HG03025 (cell line): ENCODE measurements around the gene SPTBN4.
"Not testable (repeated sequence)": the region's sequence is repeated elsewhere in the genome, so short reads cannot be mapped to it uniquely, and the experiment has no call there.

Source experiments
- ATAC-seq: cut with Tn5 transposase; IDR thresholded peaks from one replicate; pipeline ENCODE4 v1.9.1; 2021; ENCODE audit warnings: mild to moderate bottlenecking, moderate library complexity; ENCODE audit not compliant: unreplicated experiment, low FRiP score

SPTBN4 gene

DNA sequence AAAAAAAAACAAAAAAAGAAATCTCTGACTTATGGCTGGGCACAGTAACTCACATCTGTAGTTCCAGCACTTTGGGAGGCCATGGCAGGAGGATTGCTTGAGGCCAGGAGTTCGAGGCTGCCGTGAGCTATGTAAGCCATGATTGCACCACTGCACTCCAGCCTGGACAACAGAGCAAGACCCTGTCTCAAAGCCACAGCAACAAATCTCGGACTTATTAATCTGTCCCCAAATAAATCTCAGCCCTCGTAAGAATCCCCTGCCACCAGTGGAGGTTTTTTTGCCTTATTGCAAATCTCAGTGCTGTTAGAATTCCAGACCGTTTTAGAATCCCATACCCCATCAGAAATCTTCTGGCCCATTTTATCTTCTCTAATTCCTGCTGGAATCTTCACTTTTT lies 114.7 kb downstream of the SPTBN4 start:
- ATAC-seq, result no peak

DNA sequence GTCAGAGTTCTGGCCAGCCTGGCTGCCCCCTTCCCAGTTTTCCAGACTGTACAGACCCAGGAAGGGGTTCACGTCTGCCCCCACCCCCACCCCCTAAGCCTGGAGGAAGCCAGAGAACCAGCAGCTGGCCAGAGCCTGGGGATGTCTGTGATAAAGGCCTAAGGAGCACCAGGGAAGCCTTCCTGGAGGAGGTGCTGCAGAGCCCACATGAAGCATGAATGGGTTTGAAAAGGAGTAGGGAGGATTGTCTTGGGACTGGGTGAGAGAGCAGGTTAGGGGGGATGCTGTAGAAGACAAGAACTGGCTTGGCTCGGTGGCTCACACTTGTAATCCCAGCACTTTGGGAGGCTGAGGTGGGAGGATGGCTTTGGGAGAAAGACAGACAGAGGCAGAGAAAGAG lies 115.7 kb downstream of the SPTBN4 start:
- ATAC-seq, result no peak

DNA sequence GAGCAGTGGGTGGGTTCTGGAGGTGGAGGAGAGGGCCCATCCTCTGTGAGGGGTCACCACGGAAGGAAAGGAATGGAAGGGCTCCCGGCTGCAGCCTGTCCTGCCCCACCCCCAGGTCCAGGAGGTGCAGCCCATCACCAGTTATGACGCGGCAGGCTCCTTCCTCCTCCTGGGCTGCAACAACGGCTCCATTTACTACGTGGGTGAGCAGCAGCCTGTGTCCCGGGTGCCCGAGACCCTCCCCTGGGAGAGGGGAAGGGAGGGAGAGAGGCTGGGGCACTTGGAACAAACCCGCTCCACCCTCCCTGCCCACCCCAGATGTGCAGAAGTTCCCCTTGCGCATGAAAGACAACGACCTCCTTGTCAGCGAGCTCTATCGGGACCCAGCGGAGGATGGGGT lies 116.5 kb downstream of the SPTBN4 start:
- no peak for ATAC-seq

DNA sequence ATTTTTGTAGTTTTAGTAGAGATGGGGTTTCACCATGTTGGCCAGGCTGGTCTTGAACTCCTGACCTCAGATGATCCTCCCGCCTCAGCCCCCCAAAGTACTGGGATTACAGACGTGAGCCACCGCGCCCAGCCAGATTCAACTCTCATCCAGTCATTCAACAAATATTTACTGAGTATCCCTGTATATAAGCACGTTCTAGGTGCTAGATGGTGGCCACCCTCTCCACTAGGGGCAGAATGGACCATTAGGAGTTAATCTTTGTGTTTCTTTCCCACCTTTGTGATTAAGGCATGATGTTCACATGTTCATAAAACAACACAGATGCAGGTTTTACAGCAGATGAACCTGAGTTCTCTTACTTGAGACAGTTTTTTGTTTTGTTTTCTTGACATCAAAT lies 117.2 kb downstream of the SPTBN4 start:
- no peak for ATAC-seq

DNA sequence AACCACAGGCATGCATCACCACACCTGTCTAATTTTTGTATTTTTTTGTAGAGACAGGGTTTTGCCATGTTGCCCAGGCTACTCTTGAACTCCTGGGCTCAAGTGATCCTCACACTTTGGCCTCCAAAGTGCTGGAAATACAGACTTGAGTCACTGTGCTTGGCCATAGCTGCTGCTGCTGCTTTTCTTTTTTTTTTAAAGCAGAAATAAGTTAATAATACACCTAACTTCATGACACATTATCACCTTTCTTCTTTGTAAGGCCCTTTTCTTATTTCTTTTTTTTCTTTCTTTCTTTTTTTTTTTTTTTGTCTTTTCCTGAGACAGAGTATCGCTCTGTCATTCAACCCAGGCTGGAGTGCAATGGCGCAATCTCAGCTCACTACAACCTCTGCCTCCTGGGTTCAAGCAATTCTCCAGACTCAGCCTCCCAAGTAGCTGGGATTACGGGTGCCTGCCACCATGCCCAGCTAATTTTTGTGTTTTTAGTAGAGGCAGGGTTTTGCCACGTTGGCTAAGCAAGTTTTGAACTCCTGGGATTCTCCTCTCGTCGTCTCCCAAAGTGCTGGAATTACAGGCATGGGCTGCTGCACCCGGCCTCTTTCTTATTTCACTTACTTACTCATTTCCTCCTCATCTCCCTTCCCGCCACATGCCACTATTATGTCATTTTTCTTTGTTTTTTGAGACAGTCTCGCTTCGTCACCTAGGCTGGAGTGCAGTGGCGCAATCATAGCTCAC lies 118.6 kb downstream of the SPTBN4 start:
- ATAC-seq, result no peak

DNA sequence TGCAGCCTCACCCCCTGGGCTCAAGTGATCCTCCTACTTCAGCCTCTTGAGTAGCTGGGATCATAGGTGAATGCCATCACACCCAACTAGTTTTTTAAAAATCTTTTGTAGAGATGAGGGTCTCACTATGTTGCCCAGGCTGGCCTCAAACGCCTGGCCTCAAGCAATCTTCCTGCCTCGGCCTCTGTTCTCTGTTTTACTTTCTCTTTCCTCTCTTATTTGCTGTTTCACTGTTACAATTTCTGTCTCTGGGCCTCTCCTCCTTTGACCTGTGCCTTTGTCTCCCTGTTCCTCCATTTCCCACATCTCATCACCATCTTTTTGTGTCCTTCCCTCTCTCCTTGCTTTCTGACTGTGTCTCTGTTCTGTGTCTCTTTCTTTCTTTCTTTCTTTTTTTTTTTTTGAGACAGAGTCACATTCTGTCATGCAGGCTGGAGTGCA lies 119.2 kb downstream of the SPTBN4 start:
- no peak for ATAC-seq

DNA sequence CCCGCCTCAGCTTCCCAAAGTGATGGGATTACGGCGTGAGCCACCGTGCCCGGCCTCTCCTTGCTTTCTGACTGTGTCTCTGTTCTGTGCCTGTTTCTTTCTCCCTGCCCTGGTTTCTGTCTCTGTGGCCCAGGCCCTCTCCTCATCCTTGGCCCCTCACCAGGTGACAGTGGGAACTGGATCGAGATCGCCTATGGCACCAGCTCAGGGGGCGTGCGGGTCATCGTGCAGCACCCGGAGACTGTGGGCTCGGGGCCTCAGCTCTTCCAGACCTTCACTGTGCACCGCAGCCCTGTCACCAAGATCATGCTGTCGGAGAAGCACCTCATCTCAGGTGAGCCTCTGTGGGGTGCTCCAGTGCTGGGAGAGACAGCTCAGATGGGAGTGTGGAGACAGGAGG lies 119.8 kb downstream of the SPTBN4 start:
- no peak for ATAC-seq

DNA sequence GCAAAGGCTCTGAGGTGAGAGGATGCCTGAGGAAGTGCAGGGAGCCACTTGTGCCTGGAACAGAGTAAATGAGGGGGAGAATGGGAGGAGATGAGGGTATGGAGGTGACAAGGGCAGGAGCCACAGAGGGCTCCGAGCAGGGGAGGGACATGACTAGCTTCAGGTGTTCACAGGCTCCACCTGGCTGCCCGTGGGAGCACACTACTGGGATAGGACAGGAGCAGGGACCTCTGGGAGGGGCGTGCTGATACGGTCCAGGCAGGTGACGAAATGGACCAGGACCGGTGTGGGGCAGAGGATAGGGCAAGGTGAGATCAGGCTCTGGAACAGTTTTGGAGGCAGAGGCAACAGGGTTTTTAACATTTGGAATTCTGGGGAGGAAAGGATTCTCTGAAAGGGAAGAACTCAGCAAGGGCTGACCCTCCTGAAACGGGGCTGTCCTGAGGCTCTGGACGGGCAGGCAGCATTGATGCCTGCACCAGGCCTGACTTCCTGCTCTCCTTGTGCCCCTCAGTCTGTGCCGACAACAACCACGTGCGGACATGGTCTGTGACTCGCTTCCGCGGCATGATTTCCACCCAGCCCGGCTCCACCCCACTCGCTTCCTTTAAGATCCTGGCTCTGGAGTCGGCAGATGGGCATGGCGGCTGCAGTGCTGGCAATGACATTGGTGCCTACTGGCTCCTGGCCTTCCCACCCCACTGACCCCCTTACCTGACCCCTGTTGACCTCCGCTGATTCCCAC lies 121.5 kb downstream of the SPTBN4 start:
- no peak for ATAC-seq

DNA sequence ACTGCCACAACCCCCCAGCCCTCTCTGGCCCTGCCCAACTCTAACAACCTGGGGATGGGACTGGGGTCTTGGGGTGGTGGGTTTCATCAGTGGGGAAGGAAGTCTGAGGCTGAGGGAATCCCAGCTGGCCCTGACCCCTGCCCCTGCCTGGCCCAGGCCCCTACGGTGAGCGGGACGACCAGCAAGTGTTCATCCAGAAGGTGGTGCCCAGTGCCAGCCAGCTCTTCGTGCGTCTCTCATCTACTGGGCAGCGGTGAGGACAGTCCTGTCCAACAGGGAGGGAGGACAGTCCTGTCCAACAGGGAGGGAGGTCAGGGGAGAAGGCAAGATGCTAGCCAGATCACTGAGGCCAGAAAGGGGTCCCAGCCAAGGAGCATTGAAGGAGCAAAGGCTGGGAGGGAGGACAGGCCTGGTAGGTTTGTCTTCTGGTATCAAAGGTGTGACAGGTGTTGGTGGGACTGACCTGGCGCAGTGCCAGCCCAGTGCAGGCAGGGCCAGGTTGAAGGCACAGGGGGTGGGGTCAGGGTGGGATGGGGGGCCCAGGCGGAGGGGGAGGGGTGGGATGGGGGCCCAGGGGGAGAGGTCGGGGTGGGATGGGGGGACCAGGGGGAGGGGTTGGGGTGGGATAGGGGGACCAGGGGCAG lies 122.2 kb downstream of the SPTBN4 start:
- no peak for ATAC-seq

DNA sequence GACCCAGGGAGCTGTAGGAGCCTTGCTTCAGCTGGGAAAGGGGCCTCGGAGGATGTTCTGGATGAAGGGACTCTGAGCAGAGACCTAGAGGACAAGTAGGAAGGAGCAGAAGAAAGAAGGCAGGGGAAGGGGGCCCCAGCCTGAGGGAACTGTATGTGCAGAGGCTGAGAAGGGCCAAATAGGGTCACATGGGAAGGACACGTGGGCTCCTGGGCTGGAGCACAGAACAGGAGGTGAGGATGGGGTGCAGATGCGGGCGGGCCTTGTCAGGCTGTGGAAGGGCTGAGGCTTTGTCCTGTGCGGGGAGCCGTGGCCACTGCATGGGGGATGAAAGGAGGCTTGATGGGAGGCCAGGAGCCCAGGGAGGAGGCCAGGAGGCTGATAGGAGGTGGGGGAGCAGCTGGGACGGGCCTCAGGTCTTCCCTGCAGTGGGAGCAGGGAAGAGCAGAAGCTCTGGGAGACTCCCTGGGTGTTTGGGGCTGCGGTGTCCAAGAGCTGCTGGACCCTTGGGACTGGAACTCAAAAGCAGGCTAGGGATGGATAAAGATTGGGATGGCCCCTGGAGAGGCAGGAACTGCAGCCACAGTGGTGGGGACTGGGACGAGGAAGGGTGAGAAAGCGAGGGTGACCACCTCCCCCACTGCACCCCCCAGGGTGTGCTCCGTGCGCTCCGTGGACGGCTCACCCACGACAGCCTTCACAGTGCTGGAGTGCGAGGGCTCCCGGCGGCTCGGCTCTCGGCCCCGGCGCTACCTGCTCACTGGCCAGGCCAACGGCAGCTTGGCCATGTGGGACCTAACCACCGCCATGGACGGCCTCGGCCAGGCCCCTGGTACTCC lies 123.0 kb downstream of the SPTBN4 start:
- no peak for ATAC-seq

DNA sequence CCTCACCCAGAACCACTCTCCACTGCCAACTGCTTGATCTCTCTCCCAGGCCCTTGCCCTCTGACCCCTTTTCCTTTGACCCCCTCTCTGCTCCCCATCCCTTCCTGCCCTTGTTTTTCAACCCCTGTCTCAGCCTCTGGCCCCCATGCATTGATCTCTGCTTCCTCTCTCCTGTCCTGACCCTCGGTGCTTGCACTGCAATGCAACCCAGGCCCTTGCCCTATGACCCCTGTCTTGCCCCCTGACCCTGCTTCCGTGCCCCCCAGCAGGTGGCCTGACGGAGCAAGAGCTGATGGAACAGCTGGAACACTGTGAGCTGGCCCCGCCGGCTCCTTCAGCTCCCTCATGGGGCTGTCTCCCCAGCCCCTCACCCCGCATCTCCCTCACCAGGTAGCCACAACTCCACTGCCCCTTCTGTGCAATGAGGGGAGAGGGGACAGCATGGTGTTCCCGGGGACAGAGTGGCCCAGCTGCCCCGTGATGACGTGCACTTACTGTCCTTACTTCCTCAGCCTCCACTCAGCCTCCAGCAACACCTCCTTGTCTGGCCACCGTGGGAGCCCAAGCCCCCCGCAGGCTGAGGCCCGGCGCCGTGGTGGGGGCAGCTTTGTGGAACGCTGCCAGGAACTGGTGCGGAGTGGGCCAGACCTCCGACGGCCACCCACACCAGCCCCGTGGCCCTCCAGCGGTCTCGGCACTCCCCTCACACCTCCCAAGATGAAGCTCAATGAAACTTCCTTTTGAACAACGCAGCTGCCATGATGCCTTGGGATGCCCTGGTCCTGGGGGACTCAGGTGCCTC lies 123.9 kb downstream of the SPTBN4 start:
- ATAC-seq, result no peak

DNA sequence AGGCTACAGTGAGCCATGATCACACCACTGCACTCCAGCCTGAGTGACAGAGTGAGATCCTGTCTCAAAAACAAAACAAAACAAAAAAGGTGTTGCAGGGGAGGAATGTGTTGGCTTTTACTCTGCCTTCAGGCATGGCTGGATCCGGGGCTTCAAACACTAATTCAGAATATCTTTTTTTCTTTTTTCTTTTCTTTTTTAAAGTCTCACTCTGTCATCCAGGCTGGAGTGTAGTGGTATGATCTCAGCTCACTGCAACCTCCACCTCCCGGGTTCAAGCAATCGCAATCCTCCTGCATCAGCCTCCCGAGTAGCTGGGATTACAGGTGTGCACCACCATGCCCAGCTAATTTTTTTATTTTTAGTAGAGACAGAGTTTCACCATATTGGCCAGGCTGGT lies 124.9 kb downstream of the SPTBN4 start:
- not testable (repeated sequence) for ATAC-seq

DNA sequence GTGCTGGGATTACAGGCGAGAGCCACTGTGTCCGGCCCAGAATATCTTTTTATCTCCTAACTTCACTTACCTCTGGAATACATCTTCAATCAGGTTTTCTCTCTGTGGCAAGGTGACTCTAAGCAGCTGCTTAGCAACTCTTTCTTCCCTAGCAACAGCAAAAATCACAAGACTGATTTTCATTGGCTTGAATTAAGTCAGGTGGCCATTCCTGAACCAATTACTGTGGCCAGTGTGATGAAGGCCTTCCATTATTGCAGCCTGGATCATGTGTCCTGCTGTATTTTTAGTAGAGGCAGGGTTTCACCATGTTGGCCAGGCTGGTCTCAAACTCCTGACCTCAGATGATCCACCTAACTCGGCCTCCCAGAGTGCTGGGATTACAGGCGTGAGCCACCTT lies 125.4 kb downstream of the SPTBN4 start:
- no peak for ATAC-seq

DNA sequence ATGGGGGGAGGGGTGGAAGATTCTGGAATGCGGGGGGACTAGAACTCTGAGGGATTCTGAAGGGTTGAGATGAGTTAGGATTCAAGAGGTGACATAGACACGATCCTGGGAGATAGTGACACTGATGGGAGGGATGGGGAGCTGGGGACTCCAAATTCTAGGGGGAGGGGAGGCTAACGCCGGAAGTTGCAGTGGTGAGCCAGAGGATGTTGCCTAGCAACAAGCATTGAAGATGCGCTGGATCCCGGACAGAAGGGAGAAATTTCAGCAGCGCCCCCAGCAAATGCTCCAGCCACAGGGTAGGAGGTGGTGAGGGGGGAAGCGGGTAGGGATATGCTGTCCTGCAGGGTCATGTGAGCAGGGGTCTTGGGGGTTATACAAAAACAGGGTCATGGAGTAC lies 127.5 kb downstream of the SPTBN4 start:
- ATAC-seq, result no peak

DNA sequence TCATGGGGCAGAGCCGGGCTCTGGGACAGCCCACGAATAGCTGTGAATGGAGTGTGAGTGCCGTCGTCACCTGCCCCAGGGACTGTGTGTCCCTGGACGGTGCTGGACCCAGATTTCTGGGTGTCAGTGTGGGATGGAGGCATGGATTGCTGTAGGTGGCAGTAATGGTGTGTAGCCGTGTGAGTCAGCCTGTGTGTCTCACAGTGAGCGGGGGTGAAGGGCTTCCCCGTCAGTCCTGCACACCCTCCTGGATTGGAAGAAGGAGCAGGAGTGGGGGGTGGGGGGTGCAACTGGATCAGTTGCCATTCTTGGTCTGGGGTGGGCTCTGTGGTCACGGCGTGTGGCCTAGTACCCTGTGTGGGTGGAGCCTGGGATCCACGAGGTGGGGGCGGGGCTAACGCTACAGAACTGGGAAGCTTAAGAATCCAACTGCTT lies 127.9 kb downstream of the SPTBN4 start:
- no peak for ATAC-seq

DNA sequence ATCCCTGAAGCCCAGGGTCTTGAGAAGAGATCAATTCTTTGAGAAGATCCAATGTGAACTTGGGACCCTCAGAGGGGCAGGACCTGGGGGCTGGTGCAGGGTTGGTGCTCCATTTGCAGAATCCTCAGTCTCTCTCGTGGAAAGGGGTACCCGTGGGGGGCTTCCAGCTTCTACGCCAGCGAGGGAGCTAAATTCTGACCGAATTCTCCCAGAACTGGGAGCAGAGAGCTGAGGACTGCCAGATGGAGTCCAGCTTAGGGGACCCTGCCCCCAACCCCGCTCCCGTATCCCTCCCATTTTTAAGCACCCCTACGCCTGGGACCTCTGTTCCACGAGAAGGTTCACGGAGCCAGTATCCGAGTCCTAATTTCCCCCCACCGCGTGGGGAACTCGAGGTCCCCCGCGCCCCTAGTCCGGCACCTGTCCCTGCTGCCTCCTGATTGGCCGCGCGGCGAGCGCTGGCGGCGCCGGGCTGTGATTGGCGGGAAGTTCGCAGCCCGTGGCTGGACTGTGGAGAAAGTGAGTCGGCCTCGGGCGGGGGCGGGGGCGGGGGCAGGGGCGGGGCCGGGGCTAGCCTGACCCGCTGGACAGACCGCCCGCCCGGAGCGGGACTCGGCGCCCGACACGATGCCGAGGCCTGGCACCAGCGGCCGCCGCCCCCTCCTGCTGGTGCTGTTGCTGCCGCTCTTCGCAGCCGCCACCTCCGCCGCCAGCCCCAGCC lies 130.0 kb downstream of the SPTBN4 start:
- ATAC-seq, result no peak

DNA sequence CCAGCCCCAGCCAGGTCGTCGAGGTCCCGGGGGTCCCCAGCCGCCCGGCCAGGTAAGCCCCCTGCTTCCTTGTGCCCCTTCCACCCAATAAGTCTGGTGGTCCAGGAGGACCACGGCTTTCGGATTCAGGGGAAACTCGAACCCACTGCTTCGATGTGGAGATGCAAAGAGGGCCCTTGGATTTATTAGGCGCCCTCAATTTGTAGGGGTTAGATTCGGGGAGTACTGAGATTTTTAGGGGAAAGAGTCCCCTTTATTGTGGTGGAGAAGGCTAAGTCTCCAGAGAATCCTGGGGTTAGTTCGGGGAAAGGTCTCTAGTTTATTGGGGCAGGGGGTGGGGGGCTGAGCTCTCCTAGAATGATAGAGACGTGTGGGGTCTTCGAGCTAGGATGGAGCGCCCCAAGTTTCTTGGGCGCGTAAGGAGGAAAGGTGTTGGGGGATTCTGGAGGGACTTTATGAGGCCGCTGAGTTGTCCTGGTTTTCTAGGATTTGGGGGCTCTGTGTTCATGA lies 130.6 kb downstream of the SPTBN4 start:
- no peak for ATAC-seq

DNA sequence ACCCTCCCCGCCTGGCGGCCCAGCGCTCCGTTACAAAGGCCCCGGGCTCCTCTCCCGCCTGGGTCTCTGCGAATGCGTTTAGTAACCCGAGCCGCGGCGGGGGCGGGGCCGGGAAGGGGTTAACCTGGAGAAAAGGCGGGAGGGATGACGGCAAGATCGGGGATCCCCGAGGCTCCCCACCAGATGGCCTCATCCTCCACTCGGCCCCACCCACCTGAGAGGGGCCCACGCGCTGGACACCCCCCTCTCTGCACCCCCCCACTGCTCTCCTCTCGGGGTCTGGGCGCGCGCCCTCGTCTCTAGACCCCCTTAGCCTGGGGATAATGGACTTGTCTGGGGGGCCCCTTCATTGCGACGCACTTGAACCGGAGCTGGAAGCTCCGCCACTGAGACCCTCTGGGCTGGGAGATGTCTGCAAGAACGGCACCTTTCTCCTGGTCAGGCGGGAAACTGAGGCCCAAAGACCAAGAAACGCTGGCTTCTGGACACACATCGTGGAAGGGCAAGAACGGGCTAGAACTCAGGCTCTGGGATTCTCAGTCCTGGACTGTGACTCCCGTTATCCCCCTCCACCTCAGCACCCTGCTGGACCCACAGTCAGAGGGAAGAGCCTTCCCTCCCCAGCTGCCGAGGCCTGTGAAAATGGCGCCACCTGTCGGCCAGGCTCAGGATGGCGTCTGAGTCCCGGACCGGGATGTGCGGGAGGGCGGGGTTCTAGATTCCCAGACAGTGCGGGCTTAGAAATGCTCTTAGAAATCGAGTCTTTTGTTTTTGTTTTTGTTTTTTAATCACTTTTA lies 131.5 kb downstream of the SPTBN4 start:
- ATAC-seq, result no peak
